Measurements from ENCODE around the gene OR2A1. TPM values are rescaled to one million over a fixed set of nuclear protein-coding genes. Genes with fewer than 3 reads are reported as not detected.
"Not testable (repeated sequence)": the region's sequence is repeated elsewhere in the genome, so short reads cannot be mapped to it uniquely, and the experiment has no call there.

The OR2A1 gene, protein sequence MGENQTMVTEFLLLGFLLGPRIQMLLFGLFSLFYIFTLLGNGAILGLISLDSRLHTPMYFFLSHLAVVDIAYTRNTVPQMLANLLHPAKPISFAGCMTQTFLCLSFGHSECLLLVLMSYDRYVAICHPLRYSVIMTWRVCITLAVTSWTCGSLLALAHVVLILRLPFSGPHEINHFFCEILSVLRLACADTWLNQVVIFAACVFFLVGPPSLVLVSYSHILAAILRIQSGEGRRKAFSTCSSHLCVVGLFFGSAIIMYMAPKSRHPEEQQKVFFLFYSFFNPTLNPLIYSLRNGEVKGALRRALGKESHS
- polyA plus RNA-seq (not detected in 3 replicates), polyA minus RNA-seq (not detected in 3 replicates)
- polyA plus RNA-seq (2011; ENCODE audit: low read depth) = not detected
- polyA plus RNA-seq (2011; cell fraction: cytosol; rRNA removed) = not detected in 2 replicates
- polyA plus RNA-seq (2011; cell fraction: nucleus; rRNA removed) = 0.03 and 0.13 TPM in 2 replicates
- not detected in 2 replicates for polyA plus RNA-seq (2012; ENCODE audit: low replicate concordance)
- polyA minus RNA-seq (2011; cell fraction: cytosol; rRNA and poly(A)+ RNA removed) = not detected
- not detected in 2 replicates for polyA minus RNA-seq (2011; cell fraction: nucleus; rRNA and poly(A)+ RNA removed)

DNA sequence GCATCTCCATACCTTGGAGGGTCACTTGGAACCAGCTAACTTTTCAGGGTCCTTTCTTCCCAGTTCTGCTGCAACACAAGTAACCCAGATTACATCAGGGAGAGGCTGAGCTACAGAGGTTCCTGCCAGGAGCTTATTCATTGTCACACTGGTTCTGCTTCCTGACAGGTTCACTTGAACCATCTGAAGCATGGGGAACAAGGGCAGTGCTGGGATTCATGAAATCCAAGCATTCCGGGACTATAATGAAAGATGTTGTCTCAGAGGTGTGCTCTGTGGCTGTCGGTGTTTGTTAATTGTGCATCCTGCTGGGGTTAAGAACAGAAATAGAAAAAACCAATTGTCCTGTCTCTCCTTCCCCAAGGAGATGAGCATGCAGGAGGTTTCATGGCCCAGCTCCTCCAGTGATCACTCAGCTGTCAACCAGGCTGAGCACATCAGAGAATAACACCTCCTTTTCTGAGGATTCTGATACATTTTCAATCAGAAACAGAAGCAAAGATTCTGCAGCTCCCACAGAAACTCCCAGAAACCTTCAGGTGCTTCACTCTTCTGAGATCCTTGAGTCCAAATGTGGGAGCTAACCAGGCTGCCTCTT lies at the start of gene OR2A1:
TSS of gene OR2A1 (plus strand) at position 548 of the 598 bp plus-strand sequence. CDS start 5,706 bp downstream, outside the sequence.
- H3K36me3 ChIP-seq (ENCODE audit: control insufficient read depth in 2 of 2, extremely low read depth in 1 of 2, insufficient read depth in 2 of 2, low read length in 2 of 2); H4K20me1 ChIP-seq (ENCODE audit: control insufficient read depth, extremely low read depth, insufficient read depth, low read length); H3K9me3 ChIP-seq (ENCODE audit: control insufficient read depth, low read depth, low read length); H3K9ac ChIP-seq (ENCODE audit: control insufficient read depth, extremely low read depth, insufficient read depth, low read length); H3K27me3 ChIP-seq (ENCODE audit: control insufficient read depth, extremely low read depth, insufficient read depth, low read length); FAIRE-seq; H3K27ac ChIP-seq (ENCODE audit: control insufficient read depth, insufficient read depth, low read length); DNase-seq (ENCODE audit: low read depth, low spot score); H3K4me1 ChIP-seq (ENCODE audit: control insufficient read depth, extremely low read depth, insufficient read depth, low read length); H3K9me1 ChIP-seq (ENCODE audit: control insufficient read depth, extremely low read depth, insufficient read depth, low read length); H3K4me2 ChIP-seq (ENCODE audit: control insufficient read depth, extremely low read depth, insufficient read depth, low read depth, low read length); H2AFZ ChIP-seq (ENCODE audit: control insufficient read depth, low read length); H3K4me3 ChIP-seq (ENCODE audit: control insufficient read depth in 2 of 3, extremely low read depth in 1 of 3, insufficient read depth in 2 of 3, low read depth in 1 of 3, low read length in 3 of 3); dilution Hi-C loops (cut with MboI; ENCODE audit: extremely low pct_ligation_motif_present, low sequenced_read_pairs); H3K79me2 ChIP-seq (ENCODE audit: control insufficient read depth, insufficient read depth, low read length): not testable (repeated sequence)

- H3K9me3 ChIP-seq (ENCODE audit: control insufficient read depth, low read depth, low read length); H3K27ac ChIP-seq (ENCODE audit: control insufficient read depth, insufficient read depth, low read length); DNase-seq (ENCODE audit: low read depth, low spot score); H3K27me3 ChIP-seq (ENCODE audit: control insufficient read depth, extremely low read depth, insufficient read depth, low read length); dilution Hi-C loops (cut with MboI; ENCODE audit: extremely low pct_ligation_motif_present, low sequenced_read_pairs); FAIRE-seq; H3K36me3 ChIP-seq (ENCODE audit: control insufficient read depth in 2 of 2, extremely low read depth in 1 of 2, insufficient read depth in 2 of 2, low read length in 2 of 2); H3K79me2 ChIP-seq (ENCODE audit: control insufficient read depth, insufficient read depth, low read length); H2AFZ ChIP-seq (ENCODE audit: control insufficient read depth, low read length); H3K4me1 ChIP-seq (ENCODE audit: control insufficient read depth, extremely low read depth, insufficient read depth, low read length); H3K4me2 ChIP-seq (ENCODE audit: control insufficient read depth, extremely low read depth, insufficient read depth, low read depth, low read length); H3K9ac ChIP-seq (ENCODE audit: control insufficient read depth, extremely low read depth, insufficient read depth, low read length); H4K20me1 ChIP-seq (ENCODE audit: control insufficient read depth, extremely low read depth, insufficient read depth, low read length); H3K4me3 ChIP-seq (ENCODE audit: control insufficient read depth in 2 of 3, extremely low read depth in 1 of 3, insufficient read depth in 2 of 3, low read depth in 1 of 3, low read length in 3 of 3); H3K9me1 ChIP-seq (ENCODE audit: control insufficient read depth, extremely low read depth, insufficient read depth, low read length): not testable (repeated sequence)
These were observed 47.5 kb upstream of the OR2A1 start, which contains the start of gene OR2A7 for GRCh38 chr7:144264692-144265091. Gene OR2A7, minus strand, starts transcription at chr7:144264792. Its CDS starts 5,164 bp downstream, at chr7:144259628.

- FAIRE-seq; dilution Hi-C loops (cut with MboI; ENCODE audit: extremely low pct_ligation_motif_present, low sequenced_read_pairs); H2AFZ ChIP-seq (ENCODE audit: control insufficient read depth, low read length): not testable (repeated sequence)
These were observed 43.0 kb upstream of the OR2A1 start, which contains the start of gene CTAGE8 for GRCh38 chr7:144269188-144269587. Gene CTAGE8, minus strand, starts transcription at chr7:144269288. Its CDS starts 38 bp downstream, at chr7:144269250.

DNA sequence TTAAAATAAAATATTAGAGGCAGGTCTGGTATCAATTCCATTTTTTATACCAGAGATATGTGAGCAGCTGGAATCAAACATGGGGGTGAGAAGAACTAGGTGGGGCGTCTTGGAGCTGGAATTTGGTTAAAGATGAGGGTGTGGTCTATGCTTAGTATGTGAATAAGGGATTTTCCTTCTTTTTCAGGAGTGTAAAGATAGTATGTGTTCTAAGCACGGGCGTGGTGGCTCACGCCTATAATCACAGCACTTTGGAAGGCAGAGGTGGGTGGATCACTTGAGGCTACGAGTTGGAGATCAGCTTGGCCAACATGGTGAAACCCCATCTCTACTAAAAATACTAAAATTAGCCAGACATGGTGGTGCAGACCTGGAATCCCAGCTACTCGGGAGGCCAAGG lies 36.9 kb upstream of the OR2A1 start:
- H3K27me3 ChIP-seq (ENCODE audit: control insufficient read depth, extremely low read depth, insufficient read depth, low read length); H3K4me1 ChIP-seq (ENCODE audit: control insufficient read depth, extremely low read depth, insufficient read depth, low read length); DNase-seq (ENCODE audit: low read depth, low spot score); FAIRE-seq; H3K9me1 ChIP-seq (ENCODE audit: control insufficient read depth, extremely low read depth, insufficient read depth, low read length); H3K4me3 ChIP-seq (ENCODE audit: control insufficient read depth in 2 of 3, extremely low read depth in 1 of 3, insufficient read depth in 2 of 3, low read depth in 1 of 3, low read length in 3 of 3); H2AFZ ChIP-seq (ENCODE audit: control insufficient read depth, low read length); H3K36me3 ChIP-seq (ENCODE audit: control insufficient read depth in 2 of 2, extremely low read depth in 1 of 2, insufficient read depth in 2 of 2, low read length in 2 of 2); H4K20me1 ChIP-seq (ENCODE audit: control insufficient read depth, extremely low read depth, insufficient read depth, low read length); dilution Hi-C loops (cut with MboI; ENCODE audit: extremely low pct_ligation_motif_present, low sequenced_read_pairs); H3K9ac ChIP-seq (ENCODE audit: control insufficient read depth, extremely low read depth, insufficient read depth, low read length); H3K79me2 ChIP-seq (ENCODE audit: control insufficient read depth, insufficient read depth, low read length); H3K9me3 ChIP-seq (ENCODE audit: control insufficient read depth, low read depth, low read length); H3K27ac ChIP-seq (ENCODE audit: control insufficient read depth, insufficient read depth, low read length); H3K4me2 ChIP-seq (ENCODE audit: control insufficient read depth, extremely low read depth, insufficient read depth, low read depth, low read length): not testable (repeated sequence)

More at GRCh38 chr7:144269188-144269587, 43.0 kb upstream of the OR2A1 start, which contains the start of gene CTAGE8:
- not testable (repeated sequence) for H3K36me3 ChIP-seq (ENCODE audit: control insufficient read depth in 2 of 2, extremely low read depth in 1 of 2, insufficient read depth in 2 of 2, low read length in 2 of 2); H3K4me3 ChIP-seq (ENCODE audit: control insufficient read depth in 2 of 3, extremely low read depth in 1 of 3, insufficient read depth in 2 of 3, low read depth in 1 of 3, low read length in 3 of 3); H3K79me2 ChIP-seq (ENCODE audit: control insufficient read depth, insufficient read depth, low read length); H3K27ac ChIP-seq (ENCODE audit: control insufficient read depth, insufficient read depth, low read length); H3K4me1 ChIP-seq (ENCODE audit: control insufficient read depth, extremely low read depth, insufficient read depth, low read length); H3K9ac ChIP-seq (ENCODE audit: control insufficient read depth, extremely low read depth, insufficient read depth, low read length); H3K27me3 ChIP-seq (ENCODE audit: control insufficient read depth, extremely low read depth, insufficient read depth, low read length); H4K20me1 ChIP-seq (ENCODE audit: control insufficient read depth, extremely low read depth, insufficient read depth, low read length); DNase-seq (ENCODE audit: low read depth, low spot score); H3K9me1 ChIP-seq (ENCODE audit: control insufficient read depth, extremely low read depth, insufficient read depth, low read length); H3K9me3 ChIP-seq (ENCODE audit: control insufficient read depth, low read depth, low read length); H3K4me2 ChIP-seq (ENCODE audit: control insufficient read depth, extremely low read depth, insufficient read depth, low read depth, low read length)
